ENCODE measurements around the gene KDM1A. TPM values are rescaled to one million over a fixed set of nuclear protein-coding genes. Genes with fewer than 3 reads are reported as not detected.

The KDM1A gene
- total and polyA plus RNA-seq, 4 donors = 7.4 to 46.7 (median 21.5) TPM

DNA sequence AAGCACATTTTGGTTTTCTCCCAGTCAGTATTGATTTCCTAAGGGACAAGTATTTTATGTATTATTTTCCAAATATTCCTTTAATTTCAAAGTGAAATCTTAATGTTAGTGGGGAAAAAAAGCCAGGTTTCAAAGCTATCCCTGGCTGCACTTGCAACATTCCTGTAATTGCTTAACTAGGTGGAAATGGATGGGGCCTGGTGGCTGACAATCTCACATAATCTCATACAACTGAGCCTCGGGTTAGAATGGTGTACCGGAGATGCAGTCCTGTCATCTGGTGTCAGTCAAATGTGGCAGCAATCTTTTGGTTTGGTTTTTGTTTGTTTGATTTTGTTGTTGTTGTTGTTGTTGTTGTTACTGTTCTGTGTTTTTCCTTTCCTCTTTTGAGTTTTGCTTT, 46.1 kb downstream of the KDM1A start:
- Histone ChIP-seq H3K27ac (ENCODE audit: low read depth in 1 of 2, low read length in 2 of 2) (no peak overlapping the region), H3K9ac (ENCODE audit: low read depth in 1 of 2, low read length in 2 of 2) (no peak overlapping the region), H3K4me1 (ENCODE audit: control insufficient read depth in 4 of 4, insufficient read depth in 4 of 4, low read length in 3 of 4) (no peaks in the 10 kb centered on the region), H3K9me3 (ENCODE audit: control insufficient read depth in 4 of 4, low read length in 3 of 4) (no peaks in the 10 kb centered on the region), H3K4me3 (ENCODE audit: low read depth in 1 of 3, low read length in 3 of 3) (no peak overlapping the region), H3K36me3 (ENCODE audit: control insufficient read depth in 4 of 4, insufficient read depth in 3 of 4, low read depth in 1 of 4, low read length in 3 of 4) (peaks cover 3 to 30% (median 17%) of the 10 kb centered on the region in 4 donors), H3K27me3 (ENCODE audit: control insufficient read depth in 4 of 4, insufficient read depth in 4 of 4, low read length in 3 of 4) (no peaks in the 10 kb centered on the region)
- TF ChIP-seq RXRA (IDR thresholded peaks at IDR 0.05) (no peak), SP1 (IDR thresholded peaks at IDR 0.05) (no peak), FOXA1 (IDR thresholded peaks at IDR 0.05) (no peak), GABPA (IDR thresholded peaks at IDR 0.05 in 1 of 2, conservative IDR thresholded peaks at IDR 0.05 in 1 of 2) (no peak), YY1 (IDR thresholded peaks at IDR 0.05) (no peak), HNF4G (IDR thresholded peaks at IDR 0.05) (no peak), HNF4A (conservative IDR thresholded peaks at IDR 0.05) (no peak), FOXA2 (IDR thresholded peaks at IDR 0.05) (no peak)
- TF ChIP-seq, protein P1, sequence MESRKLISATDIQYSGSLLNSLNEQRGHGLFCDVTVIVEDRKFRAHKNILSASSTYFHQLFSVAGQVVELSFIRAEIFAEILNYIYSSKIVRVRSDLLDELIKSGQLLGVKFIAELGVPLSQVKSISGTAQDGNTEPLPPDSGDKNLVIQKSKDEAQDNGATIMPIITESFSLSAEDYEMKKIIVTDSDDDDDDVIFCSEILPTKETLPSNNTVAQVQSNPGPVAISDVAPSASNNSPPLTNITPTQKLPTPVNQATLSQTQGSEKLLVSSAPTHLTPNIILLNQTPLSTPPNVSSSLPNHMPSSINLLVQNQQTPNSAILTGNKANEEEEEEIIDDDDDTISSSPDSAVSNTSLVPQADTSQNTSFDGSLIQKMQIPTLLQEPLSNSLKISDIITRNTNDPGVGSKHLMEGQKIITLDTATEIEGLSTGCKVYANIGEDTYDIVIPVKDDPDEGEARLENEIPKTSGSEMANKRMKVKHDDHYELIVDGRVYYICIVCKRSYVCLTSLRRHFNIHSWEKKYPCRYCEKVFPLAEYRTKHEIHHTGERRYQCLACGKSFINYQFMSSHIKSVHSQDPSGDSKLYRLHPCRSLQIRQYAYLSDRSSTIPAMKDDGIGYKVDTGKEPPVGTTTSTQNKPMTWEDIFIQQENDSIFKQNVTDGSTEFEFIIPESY (IDR thresholded peaks at IDR 0.05) = no peak
- TF ChIP-seq, protein P2, sequence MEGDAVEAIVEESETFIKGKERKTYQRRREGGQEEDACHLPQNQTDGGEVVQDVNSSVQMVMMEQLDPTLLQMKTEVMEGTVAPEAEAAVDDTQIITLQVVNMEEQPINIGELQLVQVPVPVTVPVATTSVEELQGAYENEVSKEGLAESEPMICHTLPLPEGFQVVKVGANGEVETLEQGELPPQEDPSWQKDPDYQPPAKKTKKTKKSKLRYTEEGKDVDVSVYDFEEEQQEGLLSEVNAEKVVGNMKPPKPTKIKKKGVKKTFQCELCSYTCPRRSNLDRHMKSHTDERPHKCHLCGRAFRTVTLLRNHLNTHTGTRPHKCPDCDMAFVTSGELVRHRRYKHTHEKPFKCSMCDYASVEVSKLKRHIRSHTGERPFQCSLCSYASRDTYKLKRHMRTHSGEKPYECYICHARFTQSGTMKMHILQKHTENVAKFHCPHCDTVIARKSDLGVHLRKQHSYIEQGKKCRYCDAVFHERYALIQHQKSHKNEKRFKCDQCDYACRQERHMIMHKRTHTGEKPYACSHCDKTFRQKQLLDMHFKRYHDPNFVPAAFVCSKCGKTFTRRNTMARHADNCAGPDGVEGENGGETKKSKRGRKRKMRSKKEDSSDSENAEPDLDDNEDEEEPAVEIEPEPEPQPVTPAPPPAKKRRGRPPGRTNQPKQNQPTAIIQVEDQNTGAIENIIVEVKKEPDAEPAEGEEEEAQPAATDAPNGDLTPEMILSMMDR (IDR thresholded peaks at IDR 0.05; ENCODE audit: low read depth, low read length, missing input control) = no peak
- TF ChIP-seq, protein P3, sequence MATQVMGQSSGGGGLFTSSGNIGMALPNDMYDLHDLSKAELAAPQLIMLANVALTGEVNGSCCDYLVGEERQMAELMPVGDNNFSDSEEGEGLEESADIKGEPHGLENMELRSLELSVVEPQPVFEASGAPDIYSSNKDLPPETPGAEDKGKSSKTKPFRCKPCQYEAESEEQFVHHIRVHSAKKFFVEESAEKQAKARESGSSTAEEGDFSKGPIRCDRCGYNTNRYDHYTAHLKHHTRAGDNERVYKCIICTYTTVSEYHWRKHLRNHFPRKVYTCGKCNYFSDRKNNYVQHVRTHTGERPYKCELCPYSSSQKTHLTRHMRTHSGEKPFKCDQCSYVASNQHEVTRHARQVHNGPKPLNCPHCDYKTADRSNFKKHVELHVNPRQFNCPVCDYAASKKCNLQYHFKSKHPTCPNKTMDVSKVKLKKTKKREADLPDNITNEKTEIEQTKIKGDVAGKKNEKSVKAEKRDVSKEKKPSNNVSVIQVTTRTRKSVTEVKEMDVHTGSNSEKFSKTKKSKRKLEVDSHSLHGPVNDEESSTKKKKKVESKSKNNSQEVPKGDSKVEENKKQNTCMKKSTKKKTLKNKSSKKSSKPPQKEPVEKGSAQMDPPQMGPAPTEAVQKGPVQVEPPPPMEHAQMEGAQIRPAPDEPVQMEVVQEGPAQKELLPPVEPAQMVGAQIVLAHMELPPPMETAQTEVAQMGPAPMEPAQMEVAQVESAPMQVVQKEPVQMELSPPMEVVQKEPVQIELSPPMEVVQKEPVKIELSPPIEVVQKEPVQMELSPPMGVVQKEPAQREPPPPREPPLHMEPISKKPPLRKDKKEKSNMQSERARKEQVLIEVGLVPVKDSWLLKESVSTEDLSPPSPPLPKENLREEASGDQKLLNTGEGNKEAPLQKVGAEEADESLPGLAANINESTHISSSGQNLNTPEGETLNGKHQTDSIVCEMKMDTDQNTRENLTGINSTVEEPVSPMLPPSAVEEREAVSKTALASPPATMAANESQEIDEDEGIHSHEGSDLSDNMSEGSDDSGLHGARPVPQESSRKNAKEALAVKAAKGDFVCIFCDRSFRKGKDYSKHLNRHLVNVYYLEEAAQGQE (IDR thresholded peaks at IDR 0.05) = no peak
- DNase-seq (ENCODE audit: low spot score) = no peak
- WGBS = 95% methylated on average over 2 of the region's 2 CpGs

DNA sequence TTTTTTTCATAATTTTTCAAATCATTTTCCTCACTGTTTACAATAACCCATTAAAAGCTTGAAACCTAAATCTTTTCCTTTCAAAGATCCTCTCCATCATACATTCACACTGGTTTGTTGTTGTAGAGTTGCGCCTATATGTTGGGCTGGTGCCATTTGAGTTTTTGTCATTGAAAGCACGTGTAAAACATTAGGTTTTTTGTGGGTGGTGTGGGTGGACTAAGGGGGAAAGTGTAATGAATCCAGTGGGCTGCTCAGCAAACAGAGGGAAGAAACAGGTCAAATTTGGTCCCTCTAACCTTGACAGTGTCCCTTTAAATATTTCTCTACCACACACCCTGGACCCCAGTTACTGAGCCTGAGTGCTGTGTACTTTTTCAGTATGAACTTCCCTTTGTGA, 46.8 kb downstream of the KDM1A start:
- no peaks in the 10 kb centered on the region for H3K4me1 ChIP-seq (ENCODE audit: control insufficient read depth in 4 of 4, insufficient read depth in 4 of 4, low read length in 3 of 4)
- no peak overlapping the region for H3K9ac ChIP-seq (ENCODE audit: low read depth in 1 of 2, low read length in 2 of 2)
- peaks cover 3 to 24% (median 19%) of the 10 kb centered on the region in 4 donors for H3K36me3 ChIP-seq (ENCODE audit: control insufficient read depth in 4 of 4, insufficient read depth in 3 of 4, low read depth in 1 of 4, low read length in 3 of 4)
- no peak overlapping the region for H3K27ac ChIP-seq (ENCODE audit: low read depth in 1 of 2, low read length in 2 of 2)
- no peaks in the 10 kb centered on the region for H3K9me3 ChIP-seq (ENCODE audit: control insufficient read depth in 4 of 4, low read length in 3 of 4)
- TF ChIP-seq FOXA1 (IDR thresholded peaks at IDR 0.05) (no peak), RAD21 (IDR thresholded peaks at IDR 0.05) (no peak), HNF4A (conservative IDR thresholded peaks at IDR 0.05) (no peak), NR2F2 (IDR thresholded peaks at IDR 0.05) (no peak), FOXA2 (IDR thresholded peaks at IDR 0.05) (no peak), HNF4G (IDR thresholded peaks at IDR 0.05) (no peak), YY1 (IDR thresholded peaks at IDR 0.05) (no peak), GABPA (IDR thresholded peaks at IDR 0.05 in 1 of 2, conservative IDR thresholded peaks at IDR 0.05 in 1 of 2) (no peak), JUND (IDR thresholded peaks at IDR 0.05) (no peak), RXRA (IDR thresholded peaks at IDR 0.05) (no peak)
- TF ChIP-seq, protein P4, sequence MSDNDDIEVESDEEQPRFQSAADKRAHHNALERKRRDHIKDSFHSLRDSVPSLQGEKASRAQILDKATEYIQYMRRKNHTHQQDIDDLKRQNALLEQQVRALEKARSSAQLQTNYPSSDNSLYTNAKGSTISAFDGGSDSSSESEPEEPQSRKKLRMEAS (IDR thresholded peaks at IDR 0.05) = no peak
- TF ChIP-seq, protein P3 (IDR thresholded peaks at IDR 0.05) = no peak
- TF ChIP-seq, protein P1 (IDR thresholded peaks at IDR 0.05) = no peak
- TF ChIP-seq, protein P5, sequence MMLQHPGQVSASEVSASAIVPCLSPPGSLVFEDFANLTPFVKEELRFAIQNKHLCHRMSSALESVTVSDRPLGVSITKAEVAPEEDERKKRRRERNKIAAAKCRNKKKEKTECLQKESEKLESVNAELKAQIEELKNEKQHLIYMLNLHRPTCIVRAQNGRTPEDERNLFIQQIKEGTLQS (IDR thresholded peaks at IDR 0.05) = no peak
- no peak overlapping the region for H3K4me3 ChIP-seq (ENCODE audit: low read depth in 1 of 3, low read length in 3 of 3)
- no peaks in the 10 kb centered on the region for H3K27me3 ChIP-seq (ENCODE audit: control insufficient read depth in 4 of 4, insufficient read depth in 4 of 4, low read length in 3 of 4)
- WGBS = 95% methylated on average over 2 of the region's 2 CpGs
- no peak for DNase-seq (ENCODE audit: low spot score)
